ENCODE measurements around the gene ATRN. TPM values are rescaled to one million over a fixed set of nuclear protein-coding genes. Genes with fewer than 3 reads are reported as not detected.

Gene ATRN
- total RNA-seq, 1 experiment from 2014 or later, result 19.9 TPM

- peaks cover 2% of the 10 kb centered on the region; the same call in 1 of the 2 replicates for H3K27me3 Mint-ChIP-seq (ENCODE audit: low read depth)
- no peak overlapping the region for H3K27ac Mint-ChIP-seq
- H3K9me3 Mint-ChIP-seq, result no peaks in the 10 kb centered on the region
- POLR2A ChIA-PET, result no interaction called here
- no peak for TF ChIP-seq ZNF425 (CRISPR knock-in tag; conservative IDR thresholded peaks at IDR 0.05)
- TF ChIP-seq ZNF317 (CRISPR knock-in tag; IDR thresholded peaks at IDR 0.05; ENCODE audit: borderline replicate concordance, low read depth), result no peak
- TF ChIP-seq TCF7 (CRISPR knock-in tag; IDR thresholded peaks at IDR 0.05; ENCODE audit: low read depth), result no peak
- TF ChIP-seq ATF3 (CRISPR knock-in tag; conservative IDR thresholded peaks at IDR 0.05), result no peak
- TF ChIP-seq PRDM15 (CRISPR knock-in tag; IDR thresholded peaks at IDR 0.05), result no peak
- no peak for TF ChIP-seq MAX (CRISPR knock-in tag; IDR thresholded peaks at IDR 0.05)
- no peak for TF ChIP-seq EMX1 (CRISPR knock-in tag; IDR thresholded peaks at IDR 0.05)
- no peak for DNase-seq (ENCODE audit: low spot score)
- no peaks in the 10 kb centered on the region for H3K4me1 Mint-ChIP-seq
- no peak for ATAC-seq
- H3K36me3 Mint-ChIP-seq, result no peaks in the 10 kb centered on the region
- CTCF ChIA-PET, result no interaction called here
- H3K4me3 Mint-ChIP-seq, result no peak overlapping the region
Observed at GRCh38 chr20:3477861-3478544, 7.2 kb downstream of the ATRN start.

GRCh38 chr20:3479025-3479424 lies 8.2 kb downstream of the ATRN start:
- H3K4me3 Mint-ChIP-seq, result no peak overlapping the region
- H3K27ac Mint-ChIP-seq, result no peak overlapping the region
- H3K4me1 Mint-ChIP-seq, result no peaks in the 10 kb centered on the region
- no peaks in the 10 kb centered on the region for H3K9me3 Mint-ChIP-seq
- ATAC-seq (no peak), DNase-seq (ENCODE audit: low spot score) (no peak)
- no peaks in the 10 kb centered on the region for H3K36me3 Mint-ChIP-seq
- POLR2A ChIA-PET, result no interaction called here
- no peaks in the 10 kb centered on the region for H3K27me3 Mint-ChIP-seq (ENCODE audit: low read depth)
- TF ChIP-seq TEAD4 (CRISPR knock-in tag; IDR thresholded peaks at IDR 0.05), result no peak
- TF ChIP-seq OVOL2 (CRISPR knock-in tag; IDR thresholded peaks at IDR 0.05; ENCODE audit: borderline replicate concordance), result no peak
- TF ChIP-seq HMGXB4 (CRISPR knock-in tag; IDR thresholded peaks at IDR 0.05), result no peak
- TF ChIP-seq CDX4 (CRISPR knock-in tag; IDR thresholded peaks at IDR 0.05; ENCODE audit: borderline replicate concordance), result no peak
- no peak for TF ChIP-seq SMAD3 (CRISPR knock-in tag; IDR thresholded peaks at IDR 0.05; ENCODE audit: borderline replicate concordance)
- no peak for TF ChIP-seq CREM (CRISPR knock-in tag; IDR thresholded peaks at IDR 0.05)
- TF ChIP-seq ZNF416 (CRISPR knock-in tag; IDR thresholded peaks at IDR 0.05), result no peak
- TF ChIP-seq ZMAT4 (CRISPR knock-in tag; IDR thresholded peaks at IDR 0.05), result no peak
- no peak for TF ChIP-seq MLX (CRISPR knock-in tag; IDR thresholded peaks at IDR 0.05)
- no peak for TF ChIP-seq CBFB (CRISPR knock-in tag; IDR thresholded peaks at IDR 0.05; ENCODE audit: low read depth)
- TF ChIP-seq CREB1 (CRISPR knock-in tag; IDR thresholded peaks at IDR 0.05), result no peak
- CTCF ChIA-PET, result no interaction called here
